HG03060 (cell line): ENCODE measurements around the gene BCAS1.
A peak's percentile ranks its signal among the peaks of the same experiment; 100 is the strongest.

Experiments
- ATAC-seq: cut with Tn5 transposase; IDR thresholded peaks from one replicate; pipeline ENCODE4 v1.9.1; 2021; ENCODE audit warnings: low read depth, moderate number of reproducible peaks; ENCODE audit not compliant: unreplicated experiment

Gene BCAS1

DNA sequence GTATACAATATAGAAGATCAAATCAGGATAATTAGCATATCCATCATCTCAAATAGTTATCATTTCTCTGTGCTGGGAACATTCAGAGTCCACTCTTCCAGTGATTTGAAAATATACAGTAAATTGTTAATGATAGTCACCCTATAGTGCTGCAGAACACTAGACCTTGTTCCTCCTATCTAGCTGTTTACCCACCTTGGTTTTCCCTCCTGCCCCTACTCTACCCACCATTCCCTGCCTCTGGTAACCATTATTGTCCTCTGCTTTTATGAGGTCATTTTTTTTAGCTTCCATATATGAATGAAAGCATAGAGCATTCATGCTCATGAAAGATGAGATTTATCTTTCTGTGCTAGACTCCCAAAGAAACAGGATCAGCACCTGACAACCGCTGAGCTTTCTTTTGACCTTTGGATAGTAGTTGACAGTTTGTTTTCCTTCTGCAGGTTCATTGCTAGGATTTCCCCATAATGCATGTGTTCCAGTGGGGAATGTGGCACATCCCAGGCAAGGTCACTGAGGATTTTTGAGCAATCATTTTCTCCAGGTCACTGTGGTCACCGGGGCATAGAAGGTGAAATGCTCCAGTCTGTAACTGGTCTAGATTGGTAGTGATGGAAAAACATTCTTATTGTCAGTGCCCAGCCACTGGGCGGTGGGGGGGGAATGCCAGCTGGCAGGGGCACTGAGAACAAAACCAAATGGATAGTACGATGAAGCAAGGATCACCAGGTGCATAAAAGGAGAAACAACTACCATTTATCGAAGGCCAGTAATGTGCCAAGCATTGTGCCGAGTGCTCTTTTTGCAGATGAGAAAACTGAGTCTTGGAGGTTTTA lies 33.6 kb upstream of the BCAS1 start:
- no peak for ATAC-seq

DNA sequence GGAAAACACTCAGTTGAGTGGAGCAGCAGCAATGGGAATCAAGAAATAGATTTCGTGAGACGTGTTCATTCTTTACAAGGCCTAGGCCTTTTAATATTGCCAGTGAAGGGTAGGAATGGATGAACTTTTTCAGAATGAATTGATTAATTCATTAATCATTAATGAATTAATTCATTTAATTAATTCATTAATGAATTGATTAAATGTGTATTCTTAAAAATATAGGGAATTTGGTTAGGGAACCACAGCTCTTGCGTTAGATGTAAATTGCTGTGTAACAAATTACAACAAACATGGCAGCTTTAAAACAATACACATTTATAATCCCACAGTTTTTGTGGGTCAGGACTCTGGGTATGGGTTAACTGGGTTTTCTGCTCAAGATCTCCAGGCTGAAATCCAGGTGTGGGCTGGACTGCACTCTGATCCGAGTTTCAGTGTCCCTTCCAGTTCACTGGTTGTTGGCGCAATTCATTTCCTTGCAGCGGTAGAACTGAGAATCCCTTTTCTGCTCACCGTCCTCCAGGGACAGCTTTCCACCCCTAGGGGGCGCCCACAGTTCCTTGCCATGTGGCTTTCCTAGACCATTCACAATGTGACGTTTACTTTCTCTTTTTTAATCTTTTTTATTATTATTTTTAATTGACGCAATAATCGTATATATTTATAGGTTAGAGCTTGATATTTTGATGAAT lies 32.8 kb upstream of the BCAS1 start:
- peak; percentile 83 for ATAC-seq

DNA sequence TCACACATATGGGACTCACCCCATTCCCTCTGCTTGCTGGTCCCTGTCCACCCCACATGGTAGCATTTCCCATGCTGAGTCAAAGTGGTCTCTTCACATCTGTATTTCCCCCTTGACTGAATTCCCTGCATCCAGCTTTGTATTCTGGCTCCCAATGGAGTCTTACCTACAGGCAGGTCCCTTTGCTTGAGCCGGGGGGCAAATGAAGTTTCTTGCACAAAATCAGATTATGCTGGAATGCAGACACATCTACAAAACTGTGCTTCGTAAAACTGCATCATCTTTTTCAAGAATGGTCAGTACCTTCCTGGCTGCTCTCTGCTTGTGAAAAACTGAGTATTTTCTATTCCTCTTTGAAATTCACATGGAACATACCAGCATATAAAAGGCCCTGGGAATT lies 32.1 kb upstream of the BCAS1 start:
- no peak for ATAC-seq

DNA sequence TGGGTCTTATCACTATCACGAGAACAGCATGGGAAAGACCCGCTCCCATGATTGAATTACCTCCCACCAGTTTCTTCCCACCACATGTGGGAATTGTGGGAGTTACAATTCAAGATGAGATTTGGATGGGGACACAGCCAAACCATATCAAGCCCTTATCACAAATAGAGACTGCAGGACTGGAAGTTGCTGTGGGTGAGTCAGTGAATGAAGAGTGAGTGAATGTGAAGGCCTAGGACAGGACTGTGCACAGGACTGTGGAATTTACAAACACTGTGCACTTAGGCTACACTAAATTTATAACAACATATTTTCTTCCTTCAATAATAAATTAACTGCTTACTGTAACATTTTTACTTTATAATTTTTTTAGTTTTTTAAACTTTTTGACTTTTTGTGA lies 30.2 kb upstream of the BCAS1 start:
- ATAC-seq, result no peak

DNA sequence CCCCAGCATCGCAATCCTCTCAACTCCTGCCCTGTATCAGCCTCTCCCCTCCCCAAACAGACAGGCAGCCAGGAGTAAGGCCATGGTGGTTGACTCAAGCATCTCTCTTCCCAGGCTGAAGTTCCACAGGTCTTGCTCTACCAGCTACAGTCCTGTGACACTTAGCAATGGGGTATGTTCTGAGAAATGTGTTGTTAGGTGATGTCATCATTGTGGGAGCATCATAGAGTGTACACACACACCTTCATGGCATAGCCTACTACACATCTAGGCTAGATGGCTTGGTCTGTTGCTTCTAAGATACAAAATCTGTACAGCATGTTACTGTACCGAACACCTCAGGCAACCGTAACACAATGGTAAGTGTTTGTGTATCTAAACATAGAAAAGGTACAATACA lies 29.5 kb upstream of the BCAS1 start:
- ATAC-seq, result no peak

DNA sequence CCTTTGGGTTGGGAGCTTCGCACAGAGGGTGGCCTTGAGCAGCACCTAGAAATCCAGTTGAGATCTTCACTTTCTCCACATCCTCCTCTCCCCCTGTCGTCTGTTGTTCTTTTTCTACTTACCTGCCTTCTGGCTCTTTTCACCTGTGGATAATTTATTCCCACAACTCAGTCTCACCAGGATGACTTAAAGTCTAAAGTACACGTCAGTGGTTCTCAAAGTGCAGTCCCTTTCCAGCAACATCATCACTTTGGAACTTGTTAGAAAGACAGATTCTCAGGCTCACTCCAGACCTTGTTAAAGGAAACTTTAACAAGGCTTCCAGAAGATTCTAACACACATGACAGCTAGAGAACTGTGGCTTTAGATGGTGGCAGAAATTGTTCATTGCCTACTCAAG lies 27.7 kb upstream of the BCAS1 start:
- ATAC-seq, result no peak

DNA sequence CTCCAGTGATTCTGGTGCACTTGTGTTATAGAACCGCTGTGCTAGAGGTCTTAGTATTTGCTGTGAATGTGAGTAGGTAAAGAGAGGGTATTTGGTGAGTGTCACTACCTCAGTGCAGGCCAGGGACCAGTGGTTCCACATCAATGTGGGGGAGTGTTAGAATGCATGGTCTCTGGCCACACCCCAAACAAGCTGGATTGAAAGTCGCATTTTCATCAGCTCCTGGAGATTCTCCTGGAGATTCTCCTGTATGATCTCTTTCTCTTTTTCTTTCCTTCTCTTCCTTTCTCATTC lies 26.8 kb upstream of the BCAS1 start:
- no peak for ATAC-seq

DNA sequence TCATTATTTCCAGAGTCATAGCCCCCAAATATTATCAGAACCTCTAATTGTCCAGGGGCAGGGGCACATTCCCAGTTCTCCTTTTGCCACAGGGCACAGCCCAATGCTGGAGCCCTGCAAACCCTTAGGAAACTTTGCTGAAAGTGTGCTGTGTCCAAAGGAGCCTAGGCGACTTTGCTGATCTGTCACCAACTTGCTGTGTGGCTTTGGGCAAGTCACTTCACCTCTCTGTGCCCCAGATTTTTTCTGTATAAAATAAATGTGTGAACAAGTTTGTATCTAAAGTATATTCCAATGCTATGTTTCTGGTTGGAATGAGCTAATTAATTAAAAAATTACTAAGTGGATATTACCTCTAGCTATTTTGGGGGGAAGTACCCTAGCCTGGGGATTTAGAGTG lies 25.4 kb upstream of the BCAS1 start:
- no peak for ATAC-seq

DNA sequence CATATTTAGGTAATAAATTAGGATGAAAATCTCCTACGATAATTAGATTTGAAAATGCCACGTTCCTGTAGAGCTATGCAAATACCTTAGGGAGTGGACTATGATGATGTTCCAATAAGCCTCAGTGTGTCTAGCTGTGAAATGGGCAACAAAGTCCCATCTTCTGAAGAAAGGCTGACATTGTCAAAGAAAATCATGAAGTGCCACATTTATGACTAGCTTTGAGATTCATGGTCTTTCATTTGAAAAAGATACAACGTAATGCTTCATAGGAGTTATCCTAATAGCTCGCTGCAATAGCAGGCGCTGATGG lies 23.8 kb upstream of the BCAS1 start:
- ATAC-seq, result no peak

DNA sequence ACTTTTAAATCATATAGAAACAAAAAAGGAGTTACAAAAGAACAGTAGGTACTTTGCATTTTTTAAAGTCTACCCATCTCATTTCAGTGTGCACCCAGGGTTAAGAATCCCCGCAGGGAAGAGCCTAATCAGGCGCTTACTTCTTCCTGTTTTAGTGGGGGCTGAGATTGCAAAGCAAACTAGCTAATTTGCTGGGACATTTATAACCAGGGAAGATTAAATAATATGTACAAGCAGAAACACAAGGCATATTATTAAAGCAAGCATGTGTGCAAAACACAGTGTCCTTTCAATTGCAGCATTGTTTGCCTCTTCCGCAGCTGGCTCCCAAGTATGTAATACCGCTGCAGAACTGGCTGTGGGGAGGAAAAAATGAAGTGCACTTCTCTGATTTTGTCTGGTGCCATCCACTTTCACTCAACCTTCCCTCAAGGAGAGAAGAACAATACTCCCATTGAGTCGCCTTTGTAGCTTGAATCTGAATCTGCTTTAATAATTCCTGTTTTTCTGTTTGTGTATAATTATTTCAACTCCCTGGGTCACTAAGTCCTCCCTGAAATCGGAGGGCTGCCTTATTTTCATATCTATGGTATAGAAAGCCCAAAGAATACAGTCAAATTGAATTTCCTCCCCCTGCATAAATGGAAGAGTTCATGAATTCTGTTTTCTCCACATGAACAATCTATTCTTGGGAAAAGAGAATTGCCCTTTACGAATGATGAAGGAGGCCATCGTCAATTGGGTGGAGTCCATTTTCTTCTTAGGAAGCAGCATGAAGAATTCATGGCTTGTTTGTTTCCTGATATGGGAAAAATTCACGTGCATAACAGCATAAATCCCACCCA lies 23.3 kb upstream of the BCAS1 start:
- ATAC-seq, result no peak

DNA sequence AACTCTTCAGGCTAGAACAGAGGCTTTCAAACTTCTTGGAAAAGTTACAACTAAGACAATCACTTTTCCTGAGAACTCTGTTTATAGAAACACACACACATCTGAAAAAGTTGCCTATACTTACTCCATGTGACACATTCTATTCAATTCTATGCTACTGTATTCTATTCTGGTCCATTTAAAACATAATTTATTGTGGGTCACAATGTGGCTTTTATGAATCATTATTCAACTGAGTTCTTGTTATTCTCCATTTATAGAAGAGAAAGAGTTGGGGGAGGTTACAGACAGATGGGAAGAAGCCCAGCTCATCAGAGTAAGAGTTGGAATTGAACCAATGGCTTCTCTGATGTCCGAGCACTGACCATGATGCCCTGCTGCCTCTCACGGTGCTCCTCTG lies 21.6 kb upstream of the BCAS1 start:
- no peak for ATAC-seq

DNA sequence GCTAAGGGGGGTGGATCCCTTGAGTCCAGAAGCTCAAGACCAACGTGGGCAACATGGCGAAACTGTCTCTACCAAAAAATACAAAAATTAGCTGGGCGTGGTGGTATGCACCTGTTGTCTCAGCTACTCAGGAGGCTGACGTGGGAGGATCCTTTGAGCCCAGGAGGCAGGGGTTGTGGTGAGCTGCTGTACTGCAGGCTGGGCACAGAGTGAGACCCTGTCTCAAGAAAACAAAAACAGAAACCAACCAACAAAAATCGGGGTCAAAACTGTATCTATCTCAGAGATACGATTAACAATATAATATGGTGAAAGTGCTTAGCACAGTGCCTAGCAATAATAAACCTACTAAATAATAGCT lies 20.7 kb upstream of the BCAS1 start:
- no peak for ATAC-seq

DNA sequence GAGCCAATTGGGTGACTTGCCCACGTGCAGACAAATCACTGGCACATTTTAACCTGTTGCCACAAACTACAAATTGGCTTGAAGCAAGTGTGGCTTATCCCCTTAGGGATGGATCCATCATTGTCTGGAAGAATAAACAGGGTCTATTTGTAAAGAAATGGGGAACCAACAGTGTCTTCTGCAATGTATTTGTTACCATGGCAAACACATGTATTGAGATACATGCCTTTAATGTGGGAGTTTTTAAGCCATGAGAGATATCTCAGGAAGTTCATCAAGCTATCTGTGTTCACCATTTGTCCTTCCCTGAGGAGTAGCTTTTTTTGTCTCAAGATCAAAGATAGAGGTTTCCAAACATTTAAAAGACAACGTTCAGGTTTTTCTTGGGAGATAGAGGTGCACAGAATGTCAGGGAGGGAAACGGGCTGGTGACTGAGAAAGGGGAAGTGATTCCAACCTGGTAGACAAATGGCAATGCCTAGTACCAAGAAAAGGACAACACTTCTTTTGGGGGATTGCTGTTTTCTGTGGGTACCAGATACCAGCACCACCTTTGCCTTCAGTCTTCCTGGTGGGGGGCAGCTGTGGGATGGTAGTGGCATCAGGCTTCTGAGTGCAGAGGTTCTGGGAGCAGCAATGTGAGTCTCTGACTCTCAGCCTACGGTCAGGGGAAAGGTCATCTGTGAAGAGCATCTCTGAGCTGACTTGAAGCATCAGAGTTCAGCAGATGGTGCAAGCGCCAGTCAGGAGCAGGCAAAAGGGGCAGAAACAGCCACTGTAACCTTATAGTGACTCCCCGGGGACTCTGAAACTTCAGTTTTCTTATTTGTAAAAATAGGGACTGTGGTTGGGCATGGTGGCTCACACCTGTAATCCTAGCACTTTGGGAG lies 20.1 kb upstream of the BCAS1 start:
- ATAC-seq, result no peak

DNA sequence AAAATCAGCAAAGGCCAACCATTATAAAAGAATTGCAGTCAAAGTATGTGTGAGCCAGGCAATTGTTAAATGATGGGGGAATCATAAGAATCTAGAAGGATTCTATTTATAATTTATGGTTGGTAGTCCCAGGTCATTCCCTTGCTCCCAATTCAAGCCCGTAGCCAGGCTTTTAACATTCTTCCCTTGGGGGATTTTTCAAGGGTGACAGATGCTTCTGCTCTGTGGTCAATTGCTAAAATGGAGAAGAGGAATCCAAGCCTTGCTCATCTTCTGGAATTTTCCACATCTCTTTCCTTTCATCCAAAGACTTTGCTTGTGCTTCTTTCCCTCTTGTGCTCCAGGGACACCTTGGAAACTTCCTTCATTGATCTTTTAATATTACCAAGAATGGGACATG lies 18.0 kb upstream of the BCAS1 start:
- ATAC-seq, result no peak

DNA sequence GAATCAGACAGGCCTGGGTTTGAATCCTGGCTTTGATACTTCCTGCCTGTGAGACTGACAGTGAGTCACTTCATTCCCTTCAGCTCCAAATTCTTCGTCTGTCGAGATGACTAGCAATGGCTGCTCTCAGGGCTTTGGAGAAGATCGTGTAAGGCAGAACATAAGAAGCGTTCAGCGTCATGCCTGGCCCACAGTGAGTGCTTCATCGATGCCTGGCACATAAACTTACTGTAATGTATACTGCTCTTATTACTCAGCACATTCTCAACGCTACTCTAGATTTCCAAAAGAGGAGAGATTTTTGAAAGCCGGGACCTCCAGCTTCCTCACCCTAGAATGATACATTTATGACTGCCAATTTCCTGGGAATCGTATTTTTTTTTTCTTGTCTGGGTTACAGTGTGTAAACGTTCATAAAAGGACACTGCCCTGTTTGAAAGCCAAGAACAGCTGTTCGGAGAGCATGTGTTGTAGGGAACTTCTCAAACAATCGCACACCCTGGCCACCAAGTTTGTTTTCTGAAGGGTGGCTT lies 16.2 kb upstream of the BCAS1 start:
- no peak for ATAC-seq

DNA sequence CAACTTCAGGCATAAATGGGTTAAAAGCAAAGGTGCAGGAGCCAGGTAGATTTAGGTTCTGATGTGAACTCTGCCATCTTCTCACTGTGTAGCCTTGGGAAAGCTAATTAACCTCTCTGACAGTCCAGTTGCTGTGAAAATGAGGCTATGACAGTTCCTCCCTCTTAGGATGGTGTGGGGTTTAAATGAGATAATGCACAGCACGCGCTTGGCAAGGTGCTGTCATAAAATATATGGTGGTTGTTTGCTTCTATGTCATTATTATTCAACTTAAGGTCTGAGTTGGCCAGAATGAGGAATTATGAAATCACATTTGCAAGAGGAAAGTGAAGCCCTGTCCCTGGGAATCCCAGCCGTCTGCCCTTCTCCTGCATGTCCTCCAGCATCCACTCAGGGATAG lies 15.5 kb upstream of the BCAS1 start:
- ATAC-seq, result no peak

DNA sequence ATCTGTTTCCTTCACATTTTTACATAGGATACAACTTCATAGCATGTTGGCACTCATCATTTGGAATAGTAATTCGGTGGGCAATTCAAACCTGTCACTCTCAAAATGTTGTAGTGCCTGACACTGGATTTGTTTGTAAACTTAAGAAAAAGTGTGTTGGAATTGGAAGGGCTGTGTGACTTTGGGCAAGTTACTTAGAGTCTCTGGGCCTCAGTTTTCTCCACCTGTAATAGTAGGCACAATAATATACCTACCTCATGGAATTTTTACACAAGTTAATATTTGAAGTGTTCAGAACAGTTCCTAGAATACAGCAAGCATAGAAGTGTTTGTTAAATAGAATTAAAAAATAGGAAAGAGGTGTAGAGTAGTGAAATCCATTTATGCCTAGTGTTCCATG lies 15.0 kb upstream of the BCAS1 start:
- no peak for ATAC-seq

DNA sequence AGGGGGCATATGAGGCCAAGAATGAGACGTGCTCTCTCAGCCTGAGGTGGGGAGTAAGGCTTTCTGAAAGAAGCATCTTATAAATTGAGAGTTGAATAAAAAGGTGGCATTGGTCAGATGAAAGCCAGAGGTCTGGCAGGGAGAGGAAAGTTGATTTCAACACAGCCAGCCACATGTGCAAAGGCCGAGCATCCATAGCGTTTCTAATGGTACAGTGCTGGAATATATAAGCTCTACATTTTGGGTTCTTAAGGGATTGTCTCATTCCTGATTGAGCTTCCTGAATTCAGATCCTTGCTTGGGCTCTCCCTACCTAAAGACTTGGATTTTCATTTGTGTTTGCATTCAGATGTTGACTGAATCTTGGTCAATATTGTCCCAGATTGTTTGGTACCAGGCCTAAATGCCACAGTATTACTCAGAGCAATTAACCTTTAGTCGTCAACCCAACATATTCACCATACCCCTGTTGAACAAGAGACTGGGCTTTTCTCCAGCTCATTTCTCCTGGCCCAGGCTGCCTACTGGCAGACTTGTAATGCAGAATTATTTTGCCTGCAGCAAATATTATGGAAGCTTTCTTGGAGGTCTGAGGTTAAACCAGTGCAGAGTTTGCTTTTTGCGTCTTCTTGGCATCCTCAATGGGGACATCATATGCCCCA lies 14.5 kb upstream of the BCAS1 start:
- ATAC-seq, result no peak

DNA sequence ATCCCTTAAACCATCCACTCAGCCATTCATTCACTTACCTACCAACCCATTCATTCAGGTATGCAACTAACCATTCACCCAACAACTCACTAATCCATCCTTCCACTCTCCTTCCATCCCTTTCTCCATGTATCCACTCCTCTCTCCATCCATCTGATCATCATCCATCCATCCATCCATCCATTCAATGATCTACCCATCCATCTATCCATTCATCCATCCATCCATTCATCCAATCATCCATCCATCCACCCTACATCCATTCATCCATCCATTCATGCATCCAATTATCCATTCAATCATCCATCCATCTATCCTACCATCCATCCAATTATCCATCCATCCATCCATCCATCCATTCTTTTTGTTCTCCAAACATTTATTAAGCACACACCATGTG lies 13.8 kb upstream of the BCAS1 start:
- no peak for ATAC-seq

DNA sequence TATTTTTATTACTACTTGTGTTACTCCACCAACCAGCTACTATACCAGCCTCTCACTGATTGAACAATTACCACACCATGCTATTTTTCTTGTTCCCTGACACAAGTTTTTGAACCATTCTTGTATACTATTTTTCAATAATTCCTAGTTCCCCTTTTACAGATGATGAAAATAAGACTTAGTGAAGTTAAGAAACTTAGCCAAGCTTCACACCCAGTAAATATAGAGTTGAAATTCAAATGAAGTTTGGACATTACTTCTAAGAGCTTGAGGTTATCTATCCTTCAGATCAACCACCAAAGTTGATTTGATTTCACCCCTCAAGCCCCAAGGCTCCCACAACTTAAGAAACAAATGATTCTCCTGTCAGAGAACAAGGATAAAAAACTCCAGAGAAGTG lies 13.1 kb upstream of the BCAS1 start:
- ATAC-seq, result no peak
